DND-41 (cell line): Measurements from ENCODE around the gene KCNS3.

Source experiments
- ATAC-seq: fragments of 200-7000 bp; cut with Tn5 transposase; 3 replicates; pipeline ENCODE4 v1.9.1; 2021; ENCODE audit warnings: low read depth; ENCODE audit not compliant: insufficient read depth
- DNase-seq: peaks from one replicate; pipeline ENCODE4 v3.0.0-alpha.2; 2020
- H2AFZ ChIP-seq: 2 replicates; pipeline ENCODE4 v1.6.0; 2012; ENCODE audit warnings: low read depth, low read length
- H3K27ac ChIP-seq: 2 replicates; pipeline ENCODE4 v1.5.1; 2012; ENCODE audit warnings: low read length, inconsistent platforms
- H3K27me3 ChIP-seq: fragments of 200-600 bp; sonication (generic); 2 replicates; pipeline ENCODE4 v1.6.0; 2012; ENCODE audit warnings: low read length, mild to moderate bottlenecking, inconsistent platforms; ENCODE audit not compliant: insufficient read depth, poor library complexity
- H3K36me3 ChIP-seq: 2 replicates; pipeline ENCODE4 v1.5.1; 2012; ENCODE audit warnings: low read length, inconsistent platforms; ENCODE audit not compliant: insufficient read depth
- H3K4me1 ChIP-seq: 2 replicates; pipeline ENCODE4 v1.5.1; 2012; ENCODE audit warnings: mild to moderate bottlenecking, low read length; ENCODE audit not compliant: insufficient read depth
- H3K4me2 ChIP-seq: 2 replicates; pipeline ENCODE4 v1.6.0; 2012; ENCODE audit warnings: mild to moderate bottlenecking, moderate library complexity, low read length, inconsistent platforms; ENCODE audit not compliant: insufficient read depth
- H3K4me3 ChIP-seq, 2 experiments: fragments of 200-600 bp in 1 of 2; shearing (Covaris generic) in 1 of 2; 2 replicates each; pipeline ENCODE4 v1.5.1; 2012 to 2016; ENCODE audit warnings: inconsistent platforms in 2 of 2, low read length in 2 of 2, mild to moderate bottlenecking in 2 of 2, low read depth in 1 of 2, moderate library complexity in 1 of 2
- H3K79me2 ChIP-seq: 2 replicates; pipeline ENCODE4 v1.6.0; 2012; ENCODE audit warnings: low read length, inconsistent platforms; ENCODE audit not compliant: insufficient read depth
- H3K9ac ChIP-seq: 2 replicates; pipeline ENCODE4 v1.6.0; 2012; ENCODE audit warnings: low read depth, mild to moderate bottlenecking, inconsistent platforms, low read length, moderate library complexity
- H3K9me3 ChIP-seq: 2 replicates; pipeline ENCODE4 v1.5.1; 2012; ENCODE audit warnings: low read length, moderate library complexity, mild to moderate bottlenecking, inconsistent platforms; ENCODE audit not compliant: insufficient read depth, severe bottlenecking
- H4K20me1 ChIP-seq: 2 replicates; pipeline ENCODE4 v1.6.0; 2012; ENCODE audit warnings: low read length; ENCODE audit not compliant: insufficient read depth
- EZH2 ChIP-seq: IDR thresholded peaks from 3 replicates; pipeline ENCODE4 v1.6.1; 2012; ENCODE audit warnings: borderline replicate concordance, low read depth, mild to moderate bottlenecking, moderate library complexity, low read length, inconsistent platforms; ENCODE audit not compliant: severe bottlenecking
- TF ChIP-seq, protein P1 (sequence below): IDR thresholded peaks from 2 replicates; pipeline ENCODE4 v1.5.1; 2012; ENCODE audit warnings: borderline replicate concordance, low read length, moderate library complexity, mild to moderate bottlenecking; ENCODE audit not compliant: poor library complexity, severe bottlenecking; ENCODE audit errors: extremely low read depth

The KCNS3 gene

GRCh38 chr2:17947113-17947512 lies 68.6 kb downstream of the KCNS3 start:
- Histone ChIP-seq H2AFZ (no peak overlapping the region), H3K4me2 (no peak overlapping the region), H3K27ac (no peak overlapping the region), H4K20me1 (no peaks in the 10 kb centered on the region), H3K9me3 (no peaks in the 10 kb centered on the region), H3K4me1 (no peaks in the 10 kb centered on the region), H3K4me3 (no peak overlapping the region), H3K27me3 (peaks cover 5% of the 10 kb centered on the region), H3K36me3 (no peaks in the 10 kb centered on the region), H3K9ac (no peak overlapping the region), H3K79me2 (no peaks in the 10 kb centered on the region)
- DNase-seq (no peak), ATAC-seq (no peak)
- TF ChIP-seq EZH2 = no peak
- TF ChIP-seq, protein P1, sequence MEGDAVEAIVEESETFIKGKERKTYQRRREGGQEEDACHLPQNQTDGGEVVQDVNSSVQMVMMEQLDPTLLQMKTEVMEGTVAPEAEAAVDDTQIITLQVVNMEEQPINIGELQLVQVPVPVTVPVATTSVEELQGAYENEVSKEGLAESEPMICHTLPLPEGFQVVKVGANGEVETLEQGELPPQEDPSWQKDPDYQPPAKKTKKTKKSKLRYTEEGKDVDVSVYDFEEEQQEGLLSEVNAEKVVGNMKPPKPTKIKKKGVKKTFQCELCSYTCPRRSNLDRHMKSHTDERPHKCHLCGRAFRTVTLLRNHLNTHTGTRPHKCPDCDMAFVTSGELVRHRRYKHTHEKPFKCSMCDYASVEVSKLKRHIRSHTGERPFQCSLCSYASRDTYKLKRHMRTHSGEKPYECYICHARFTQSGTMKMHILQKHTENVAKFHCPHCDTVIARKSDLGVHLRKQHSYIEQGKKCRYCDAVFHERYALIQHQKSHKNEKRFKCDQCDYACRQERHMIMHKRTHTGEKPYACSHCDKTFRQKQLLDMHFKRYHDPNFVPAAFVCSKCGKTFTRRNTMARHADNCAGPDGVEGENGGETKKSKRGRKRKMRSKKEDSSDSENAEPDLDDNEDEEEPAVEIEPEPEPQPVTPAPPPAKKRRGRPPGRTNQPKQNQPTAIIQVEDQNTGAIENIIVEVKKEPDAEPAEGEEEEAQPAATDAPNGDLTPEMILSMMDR = no peak

GRCh38 chr2:17950006-17950405 lies 71.5 kb downstream of the KCNS3 start:
- Histone ChIP-seq H3K27me3 (peaks cover 5% of the 10 kb centered on the region), H3K4me3 (no peak overlapping the region), H3K79me2 (no peaks in the 10 kb centered on the region), H3K9me3 (no peaks in the 10 kb centered on the region), H4K20me1 (no peaks in the 10 kb centered on the region), H3K4me1 (no peaks in the 10 kb centered on the region), H2AFZ (no peak overlapping the region), H3K4me2 (no peak overlapping the region), H3K9ac (no peak overlapping the region), H3K36me3 (no peaks in the 10 kb centered on the region), H3K27ac (no peak overlapping the region)
- ATAC-seq (no peak), DNase-seq (no peak)
- TF ChIP-seq, protein P1 = no peak
- no peak for TF ChIP-seq EZH2

GRCh38 chr2:17951563-17951962 lies 73.1 kb downstream of the KCNS3 start:
- no peaks in the 10 kb centered on the region for H3K79me2 ChIP-seq
- DNase-seq (no peak), ATAC-seq (no peak)
- no peaks in the 10 kb centered on the region for H3K36me3 ChIP-seq
- H3K4me1 ChIP-seq = no peaks in the 10 kb centered on the region
- no peak overlapping the region for H3K4me3 ChIP-seq
- no peak overlapping the region for H2AFZ ChIP-seq
- no peaks in the 10 kb centered on the region for H4K20me1 ChIP-seq
- H3K9ac ChIP-seq = no peak overlapping the region
- no peaks in the 10 kb centered on the region for H3K9me3 ChIP-seq
- H3K27me3 ChIP-seq = peaks cover 12% of the 10 kb centered on the region
- H3K4me2 ChIP-seq = no peak overlapping the region
- H3K27ac ChIP-seq = no peak overlapping the region
- no peak for TF ChIP-seq EZH2
- TF ChIP-seq, protein P1 = no peak
